ENCODE results near the gene USP13. TPM values are rescaled to one million over a fixed set of nuclear protein-coding genes. Genes with fewer than 3 reads are reported as not detected.
"Not testable (repeated sequence)": the region's sequence is repeated elsewhere in the genome, so short reads cannot be mapped to it uniquely, and the experiment has no call there.

The USP13 gene, protein sequence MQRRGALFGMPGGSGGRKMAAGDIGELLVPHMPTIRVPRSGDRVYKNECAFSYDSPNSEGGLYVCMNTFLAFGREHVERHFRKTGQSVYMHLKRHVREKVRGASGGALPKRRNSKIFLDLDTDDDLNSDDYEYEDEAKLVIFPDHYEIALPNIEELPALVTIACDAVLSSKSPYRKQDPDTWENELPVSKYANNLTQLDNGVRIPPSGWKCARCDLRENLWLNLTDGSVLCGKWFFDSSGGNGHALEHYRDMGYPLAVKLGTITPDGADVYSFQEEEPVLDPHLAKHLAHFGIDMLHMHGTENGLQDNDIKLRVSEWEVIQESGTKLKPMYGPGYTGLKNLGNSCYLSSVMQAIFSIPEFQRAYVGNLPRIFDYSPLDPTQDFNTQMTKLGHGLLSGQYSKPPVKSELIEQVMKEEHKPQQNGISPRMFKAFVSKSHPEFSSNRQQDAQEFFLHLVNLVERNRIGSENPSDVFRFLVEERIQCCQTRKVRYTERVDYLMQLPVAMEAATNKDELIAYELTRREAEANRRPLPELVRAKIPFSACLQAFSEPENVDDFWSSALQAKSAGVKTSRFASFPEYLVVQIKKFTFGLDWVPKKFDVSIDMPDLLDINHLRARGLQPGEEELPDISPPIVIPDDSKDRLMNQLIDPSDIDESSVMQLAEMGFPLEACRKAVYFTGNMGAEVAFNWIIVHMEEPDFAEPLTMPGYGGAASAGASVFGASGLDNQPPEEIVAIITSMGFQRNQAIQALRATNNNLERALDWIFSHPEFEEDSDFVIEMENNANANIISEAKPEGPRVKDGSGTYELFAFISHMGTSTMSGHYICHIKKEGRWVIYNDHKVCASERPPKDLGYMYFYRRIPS
- 13.8 and 16.9 TPM in 2 replicates for total RNA-seq (2014; rRNA removed; shearing (Covaris generic))

DNA sequence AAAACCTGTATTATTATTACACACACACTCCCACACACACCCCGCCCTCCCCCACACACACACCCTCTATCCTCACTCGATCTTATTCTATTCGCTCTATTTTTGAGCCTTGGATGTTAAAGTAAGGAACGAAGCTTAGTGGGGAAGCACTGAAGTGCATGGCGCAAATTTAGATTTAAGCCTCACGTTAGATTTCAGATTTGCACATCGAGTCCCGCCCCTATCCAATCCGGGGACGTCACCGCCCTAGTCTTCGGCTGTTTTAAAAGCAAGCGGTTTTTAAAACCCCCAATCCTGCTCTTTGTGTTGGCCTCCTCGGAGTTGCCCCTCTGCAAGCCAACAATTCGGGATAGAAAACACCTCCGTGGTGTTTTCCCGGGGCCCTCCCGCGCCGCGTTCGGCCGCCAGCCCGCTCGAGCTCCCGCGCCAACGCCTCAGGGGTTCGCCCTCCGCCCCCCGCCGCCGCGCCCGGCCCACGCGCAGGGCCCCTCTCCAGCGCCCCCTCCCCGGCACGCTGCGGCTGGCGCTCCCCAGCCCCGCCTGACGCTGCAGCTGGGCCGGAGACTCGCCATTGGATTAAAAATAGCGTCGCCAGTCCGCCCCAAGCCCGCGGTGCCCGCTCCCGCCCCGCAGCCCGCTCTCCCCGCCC, at the start of gene USP13:
Gene USP13 (plus strand): TSS at position 594 of the 649 bp plus-strand sequence. CDS start 186 bp downstream, outside the sequence.
- DNase-seq (ENCODE audit: low spot score) = peak; percentile 82

DNA sequence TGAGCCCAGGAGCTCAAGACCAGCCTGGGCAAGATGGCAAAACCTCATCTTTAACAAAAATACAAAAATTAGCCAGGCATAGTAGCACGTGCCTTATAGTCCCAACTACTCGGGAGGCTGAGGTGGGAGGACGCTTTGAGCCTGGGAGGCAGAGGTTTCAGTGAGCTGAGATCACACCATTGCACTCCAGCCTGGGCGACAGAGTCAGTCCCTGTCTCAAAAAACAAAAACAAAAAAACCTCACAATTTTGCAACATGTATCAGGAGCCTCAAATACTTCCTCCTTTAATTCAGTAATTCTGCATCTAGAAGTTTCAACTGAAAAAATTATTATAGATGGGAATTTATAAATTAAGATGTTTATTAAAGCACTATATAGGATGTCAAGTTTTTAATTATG, 49.5 kb upstream of the USP13 start:
- DNase-seq (ENCODE audit: low spot score) = no peak

DNA sequence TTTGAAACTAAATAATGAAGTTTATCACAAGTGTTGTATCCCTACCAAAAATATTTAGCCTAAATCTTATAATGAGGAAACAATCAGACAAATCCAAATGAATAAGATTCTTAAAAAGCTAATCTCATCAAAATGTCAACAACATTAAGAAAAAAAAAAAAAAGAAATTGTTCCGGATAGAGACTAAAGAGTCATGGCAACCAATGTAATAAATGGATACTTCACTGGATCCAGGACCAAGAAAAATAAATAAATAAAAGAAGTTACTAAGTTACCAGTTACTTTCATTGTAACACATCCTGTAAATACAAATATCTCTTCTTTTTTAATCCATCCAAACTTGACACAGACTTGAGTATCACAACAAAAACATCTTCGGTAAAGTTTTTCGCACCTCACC, 49.0 kb upstream of the USP13 start:
- DNase-seq (ENCODE audit: low spot score) = no peak

DNA sequence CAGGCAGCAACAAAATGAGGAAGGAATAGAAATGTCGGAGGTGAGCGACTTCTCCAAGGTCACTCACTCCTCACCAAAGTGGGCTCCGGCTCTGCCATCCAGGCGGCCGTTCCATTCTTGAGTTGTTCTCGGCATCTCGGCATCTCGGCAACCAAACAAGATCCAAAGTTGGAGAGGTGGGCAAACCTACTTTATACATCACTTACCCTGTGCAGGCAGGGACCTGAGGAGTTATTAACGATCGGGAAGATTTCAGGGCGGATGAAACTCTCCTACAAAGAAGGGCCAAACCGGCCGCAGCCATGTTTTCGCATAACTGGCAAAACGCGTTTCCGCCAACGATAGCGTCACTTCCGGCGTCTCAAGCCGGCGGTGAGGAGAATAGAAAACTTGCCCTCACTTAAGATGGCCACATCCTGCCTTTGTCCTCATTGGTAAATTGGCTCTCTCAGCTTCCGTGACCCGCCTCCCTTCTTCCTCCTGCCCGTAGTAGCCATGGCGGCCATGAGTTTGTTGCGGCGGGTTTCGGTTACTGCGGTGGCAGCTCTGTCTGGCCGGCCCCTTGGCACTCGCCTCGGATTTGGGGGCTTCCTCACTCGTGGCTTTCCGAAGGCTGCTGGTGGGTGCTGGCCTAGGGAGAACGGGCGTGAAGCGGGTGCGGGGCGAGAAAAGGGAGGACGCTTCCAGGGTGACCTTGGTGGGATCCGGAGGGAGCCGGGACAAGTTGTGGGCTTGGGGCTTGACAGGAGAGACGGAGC, 48.3 kb upstream of the USP13 start, which contains the start of the genes MRPL47 and NDUFB5:
Gene MRPL47 (minus strand): TSS at position 318 of the 758 bp plus-strand sequence. CDS start 14 bp downstream, at position 304.
Gene NDUFB5 (plus strand): TSS at position 474 of the 758 bp plus-strand sequence. CDS start 22 bp downstream, at position 496.
- DNase-seq (ENCODE audit: low spot score) = peak; percentile 99

DNA sequence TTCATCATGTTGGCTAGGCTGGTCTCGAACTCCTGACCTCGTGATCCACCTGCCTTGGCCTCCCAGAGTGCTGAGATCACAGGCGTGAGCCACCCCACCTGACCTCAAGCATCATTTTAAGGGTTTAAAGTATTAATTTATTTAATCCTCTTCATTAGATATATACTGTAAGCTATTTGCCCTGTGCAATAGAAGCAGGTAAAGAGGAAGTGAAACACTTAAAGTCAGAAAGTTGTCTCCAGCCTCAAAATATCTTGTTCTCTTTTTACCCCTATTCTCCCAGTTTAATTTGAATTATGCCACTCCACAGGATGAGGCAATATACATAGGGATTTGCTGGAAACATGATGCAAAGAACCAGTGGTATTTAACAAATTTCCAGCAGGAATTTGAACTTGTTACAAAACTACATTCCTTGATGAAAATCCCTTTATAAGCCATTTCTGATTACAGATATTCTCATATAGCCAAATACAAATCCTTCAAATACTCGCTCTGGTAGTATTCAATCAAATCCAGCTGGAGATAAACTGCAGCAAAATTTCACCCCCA, 46.2 kb upstream of the USP13 start:
- DNase-seq (ENCODE audit: low spot score) = no peak

DNA sequence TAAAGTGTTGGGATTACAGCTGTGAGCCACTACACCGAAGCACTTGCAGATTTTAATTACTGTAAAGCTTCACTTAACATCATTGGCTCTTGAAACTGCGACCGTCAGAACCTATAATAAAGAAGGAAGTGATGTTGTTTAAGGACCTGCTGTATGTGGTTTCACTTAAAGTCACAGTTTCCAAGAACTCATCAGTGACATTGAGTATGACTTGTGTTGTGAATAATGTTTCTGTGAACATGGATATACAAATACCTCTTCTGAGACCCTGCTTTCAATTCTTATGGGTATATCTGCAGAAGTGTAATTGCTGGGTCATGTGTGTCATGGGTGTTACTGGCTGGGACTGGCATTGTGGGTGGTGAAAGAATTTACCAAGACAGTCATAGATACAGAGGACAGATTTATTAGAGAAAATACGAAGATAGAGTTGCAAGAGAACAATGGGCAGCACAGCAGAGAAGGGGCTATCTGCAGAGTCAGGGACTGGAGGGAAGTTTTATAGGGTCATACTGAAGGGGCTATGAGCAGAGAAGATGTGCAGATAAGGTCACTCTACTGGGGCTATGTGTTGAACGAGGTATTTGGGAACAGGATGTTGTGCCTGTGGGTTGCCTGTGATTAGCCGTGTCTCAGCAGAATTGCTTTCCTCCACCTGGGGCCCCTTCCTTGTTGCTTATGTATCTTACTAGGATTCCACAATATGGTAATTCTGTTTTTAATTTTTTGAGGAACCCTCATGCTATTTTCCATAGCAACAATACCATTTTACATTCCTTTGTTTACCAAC, 43.7 kb upstream of the USP13 start:
- DNase-seq (ENCODE audit: low spot score) = no peak

DNA sequence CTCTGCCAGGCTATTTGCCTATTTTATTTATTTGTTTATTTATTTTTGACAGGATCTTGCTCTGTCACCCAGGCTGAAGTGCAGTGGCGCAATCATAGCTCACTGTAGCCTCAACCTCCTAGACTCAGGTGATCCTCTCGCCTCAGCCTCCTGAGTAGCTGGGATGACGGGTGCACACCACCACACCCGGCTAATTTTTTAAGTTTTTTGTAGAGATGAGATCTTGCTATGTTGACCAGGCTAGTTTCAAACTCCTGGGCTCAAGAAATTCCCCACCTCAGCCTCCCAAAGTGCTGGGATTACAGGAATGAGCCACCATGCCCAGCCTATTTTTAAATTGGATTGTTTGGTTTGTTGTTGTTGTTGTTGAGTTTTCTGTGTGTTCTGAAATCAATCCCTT, 42.8 kb upstream of the USP13 start:
- DNase-seq (ENCODE audit: low spot score) = no peak

DNA sequence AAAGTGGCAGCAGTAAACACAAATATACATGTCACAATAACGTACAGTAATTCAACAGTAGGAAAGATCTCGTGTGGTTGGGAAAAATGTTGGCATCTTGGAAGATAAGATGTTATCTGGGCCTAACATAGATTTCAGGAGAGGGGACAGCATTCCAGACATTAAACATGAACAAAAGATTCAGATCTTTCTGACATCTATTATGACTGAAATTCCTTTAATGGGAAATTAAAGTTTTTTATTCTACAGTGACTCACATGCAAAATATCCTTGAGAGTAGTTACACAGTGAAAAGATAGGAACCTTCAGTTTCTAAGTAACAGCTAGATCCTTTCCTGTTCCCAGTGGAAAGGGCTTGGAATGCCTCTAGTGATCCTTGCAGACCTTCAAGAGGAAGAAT, 39.0 kb upstream of the USP13 start:
- DNase-seq (ENCODE audit: low spot score) = peak; percentile 79

DNA sequence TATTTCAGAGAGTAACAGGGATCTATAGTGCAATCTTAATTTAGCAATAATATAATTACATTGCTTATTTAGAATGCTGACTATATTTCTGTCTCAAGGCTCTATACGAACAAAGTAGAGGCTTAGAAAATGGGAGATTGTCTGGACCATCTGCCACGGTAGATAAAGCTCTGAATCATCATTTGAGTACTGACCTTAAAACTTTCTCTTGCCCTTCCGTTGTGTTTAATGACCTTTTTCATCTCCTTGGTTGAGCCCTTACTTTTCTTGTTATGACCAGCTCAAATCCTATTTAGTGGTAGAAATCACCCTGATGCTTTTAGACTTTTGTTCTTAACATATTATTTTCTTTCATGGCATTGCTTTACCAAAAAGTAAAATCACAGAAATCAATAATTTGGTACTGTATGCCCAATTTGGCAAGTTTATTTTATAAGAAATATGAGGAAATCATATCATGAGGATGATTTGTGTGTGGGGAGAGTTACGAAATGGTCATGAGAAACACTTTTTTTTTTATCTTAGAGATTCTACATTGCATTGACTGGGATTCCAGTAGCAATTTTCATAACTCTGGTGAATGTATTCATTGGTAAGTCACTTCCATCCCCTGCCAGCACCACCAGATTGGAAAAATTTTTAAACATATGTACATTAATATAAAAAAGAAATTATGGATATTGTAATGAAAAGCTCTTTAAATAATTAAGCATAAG, 37.2 kb upstream of the USP13 start:
- DNase-seq (ENCODE audit: low spot score) = peak; percentile 23

DNA sequence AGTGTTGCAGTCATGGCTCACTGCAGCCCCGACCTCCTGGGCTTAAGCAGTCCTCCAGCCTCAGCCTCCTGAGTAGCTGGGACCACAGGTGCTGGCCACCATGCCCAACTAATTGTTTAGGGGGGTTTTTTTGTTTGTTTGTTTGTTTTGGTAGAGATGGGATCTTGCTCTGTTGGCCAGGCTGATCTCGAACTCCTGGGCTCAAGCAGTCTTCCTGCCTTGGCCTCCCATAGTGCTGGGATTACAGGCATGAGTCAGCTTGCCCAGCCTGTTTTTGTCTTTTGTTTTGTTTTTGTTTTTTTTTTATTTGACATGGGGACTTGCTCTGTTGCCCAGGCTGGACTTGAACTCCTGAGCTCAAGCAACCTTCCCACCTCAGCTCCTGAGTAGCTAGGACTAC, 30.8 kb upstream of the USP13 start:
- no peak for DNase-seq (ENCODE audit: low spot score)

DNA sequence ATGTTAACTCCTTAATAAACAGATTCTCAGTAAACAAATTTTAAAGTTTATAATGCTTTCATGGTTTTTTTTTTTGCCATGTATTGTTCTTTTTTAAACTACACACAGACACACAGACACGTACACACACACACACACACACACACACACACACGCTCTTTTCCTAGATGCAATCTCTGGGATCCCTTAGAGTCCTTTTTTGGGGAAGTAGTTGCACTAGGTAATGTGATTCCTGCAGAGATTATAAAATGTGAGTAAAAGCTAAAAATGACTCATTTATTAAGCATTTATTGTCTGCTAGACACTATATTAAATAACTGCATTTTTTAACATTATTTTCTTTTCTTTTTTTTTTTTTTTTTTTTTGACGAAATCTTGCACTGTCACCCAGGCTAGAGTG, 28.4 kb upstream of the USP13 start:
- peak; percentile 23 for DNase-seq (ENCODE audit: low spot score)

DNA sequence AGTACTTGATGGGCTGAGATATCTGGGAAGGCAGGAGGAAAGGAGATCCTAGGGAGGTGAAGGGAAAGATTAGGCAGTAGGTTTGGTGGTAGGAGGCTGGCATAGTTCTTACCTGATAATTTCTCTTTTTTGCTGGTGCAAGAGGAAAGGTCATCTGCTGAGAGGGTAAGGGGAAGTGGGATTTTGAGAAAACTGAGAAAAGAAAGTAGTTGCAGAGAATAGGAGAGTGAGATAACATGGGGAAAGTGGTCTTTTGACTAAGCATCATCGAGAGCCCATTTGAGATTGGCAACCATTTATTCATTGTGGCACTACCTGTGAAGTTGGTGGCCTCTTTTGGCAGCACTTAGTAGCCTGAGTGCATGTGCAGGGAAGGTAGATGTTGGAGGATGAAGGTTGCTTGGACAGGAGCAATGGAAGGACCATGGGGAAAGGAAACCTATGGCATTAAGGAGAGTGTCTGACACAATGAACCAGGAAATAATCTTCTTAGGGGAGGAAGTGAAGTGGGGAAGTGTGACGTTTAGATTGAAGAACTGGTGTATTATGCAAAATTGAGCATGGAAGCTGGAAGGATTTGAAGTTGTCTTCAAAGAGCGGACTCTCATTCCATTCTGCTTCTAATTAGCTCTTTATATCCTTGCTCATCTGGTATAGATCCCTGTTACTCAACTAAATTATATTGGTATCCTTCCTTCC, 21.9 kb upstream of the USP13 start:
- no peak for DNase-seq (ENCODE audit: low spot score)

DNA sequence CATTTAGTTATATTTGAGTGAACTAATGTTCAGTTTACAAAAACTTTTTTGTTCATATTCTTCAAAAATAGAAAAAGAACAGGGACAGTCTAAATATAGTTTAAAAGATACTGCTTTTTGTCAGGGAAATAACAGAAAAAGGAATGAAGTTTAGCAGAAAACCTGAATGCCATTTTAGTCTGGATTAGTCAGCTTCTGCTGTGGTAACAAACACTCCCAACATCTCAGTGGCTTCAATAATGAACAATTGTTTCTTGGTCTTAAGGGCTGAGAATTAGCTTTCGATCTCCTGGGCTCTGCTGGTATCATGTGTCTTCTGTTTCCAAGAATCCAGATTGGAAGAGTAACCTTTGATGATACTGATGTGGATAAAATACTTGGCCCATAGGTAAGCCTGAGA, 12.4 kb upstream of the USP13 start:
- DNase-seq (ENCODE audit: low spot score) = no peak

DNA sequence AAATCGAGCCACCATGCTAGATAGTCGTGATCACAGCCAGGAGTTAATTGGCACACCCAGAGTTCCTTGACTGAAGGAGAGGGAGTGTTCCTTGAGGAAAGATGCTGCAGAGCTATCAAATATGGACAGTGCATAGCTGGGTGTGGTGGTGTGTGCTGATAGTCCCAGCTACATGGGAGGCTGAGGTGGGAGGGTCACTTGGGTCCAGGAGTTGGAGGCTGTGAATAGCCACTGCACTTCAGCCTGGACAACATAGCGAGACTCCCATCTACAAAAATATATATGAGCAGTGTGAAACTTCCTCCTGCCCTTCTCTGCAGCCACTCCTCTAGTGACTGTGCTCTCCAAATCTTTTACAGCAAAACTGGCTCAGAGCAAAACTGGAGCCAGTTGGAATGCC, 10.0 kb upstream of the USP13 start:
- no peak for DNase-seq (ENCODE audit: low spot score)

DNA sequence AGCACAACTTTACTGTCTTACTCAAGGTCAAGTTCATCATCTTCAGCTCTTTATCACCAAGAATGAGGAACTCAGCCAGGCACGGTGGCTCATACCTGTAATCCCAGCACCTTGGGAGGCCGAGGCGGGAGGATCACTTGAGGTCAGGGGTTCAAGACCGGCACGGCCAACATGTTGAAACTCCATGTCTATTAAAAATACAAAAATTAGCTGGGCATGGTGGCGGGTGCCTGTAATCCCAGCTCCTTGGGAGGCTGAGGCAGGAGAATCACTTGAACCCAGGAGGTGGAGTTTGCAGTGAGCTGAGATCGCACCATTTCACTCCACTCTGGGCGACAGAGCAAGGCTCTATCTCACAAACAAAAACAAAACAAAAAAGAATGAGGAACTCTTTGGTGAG, 9.0 kb upstream of the USP13 start:
- not testable (repeated sequence) for DNase-seq (ENCODE audit: low spot score)

DNA sequence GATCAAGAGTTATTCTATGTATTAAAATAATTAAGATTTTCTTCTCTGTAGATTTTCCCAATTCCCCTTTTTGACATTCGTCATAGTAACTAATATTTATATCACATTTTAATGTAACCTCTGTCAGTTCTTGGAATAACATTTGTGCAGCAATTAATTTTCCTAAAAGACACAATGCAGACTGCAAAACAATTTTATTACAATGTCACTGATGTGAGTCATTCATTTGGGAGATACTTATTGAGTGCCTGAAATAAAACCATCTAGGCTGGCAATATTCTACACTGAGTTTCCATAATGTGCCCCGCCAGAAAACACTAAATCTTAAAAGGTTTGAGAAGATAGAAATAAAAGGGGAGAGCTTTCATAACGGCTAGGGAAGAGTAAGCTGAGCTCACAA, 6.7 kb upstream of the USP13 start:
- no peak for DNase-seq (ENCODE audit: low spot score)

DNA sequence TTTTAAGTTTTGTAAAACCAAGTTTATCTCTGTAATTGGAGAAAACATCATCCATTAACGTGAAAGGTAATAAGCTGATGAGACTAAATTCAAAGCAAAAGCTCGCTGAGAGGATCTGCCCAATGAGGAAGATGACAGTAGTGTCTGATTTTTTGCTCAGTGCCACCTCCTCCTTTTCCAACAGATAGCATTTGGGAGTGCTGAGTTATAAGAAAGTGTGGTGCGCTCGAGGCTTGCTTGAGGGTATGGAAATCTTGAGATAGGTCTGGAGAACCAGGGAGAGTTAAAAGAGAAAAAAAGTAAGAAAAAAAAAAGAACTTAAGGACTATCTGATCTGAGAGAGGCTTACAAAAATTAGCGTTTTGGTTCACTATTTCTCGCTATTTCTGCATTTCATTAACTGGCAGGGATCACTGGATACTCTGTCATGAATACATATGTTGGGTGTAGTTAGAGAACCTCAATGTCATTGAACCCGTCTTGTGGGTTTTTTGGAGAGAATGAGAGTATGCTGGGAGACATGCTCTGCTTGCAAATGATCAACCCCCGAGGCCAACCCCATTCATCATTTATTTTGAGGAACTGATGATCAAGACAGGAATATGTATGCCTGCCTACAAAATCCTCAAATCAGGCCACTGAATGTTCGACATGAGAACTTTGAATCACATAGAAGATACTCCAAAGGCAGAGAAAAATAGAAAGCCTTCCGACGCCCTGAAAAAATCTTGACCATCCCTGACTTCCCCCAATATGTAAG, 973 bp upstream of the USP13 start:
- no peak for DNase-seq (ENCODE audit: low spot score)
